ENCODE measurements around the gene SORCS1.

DNA sequence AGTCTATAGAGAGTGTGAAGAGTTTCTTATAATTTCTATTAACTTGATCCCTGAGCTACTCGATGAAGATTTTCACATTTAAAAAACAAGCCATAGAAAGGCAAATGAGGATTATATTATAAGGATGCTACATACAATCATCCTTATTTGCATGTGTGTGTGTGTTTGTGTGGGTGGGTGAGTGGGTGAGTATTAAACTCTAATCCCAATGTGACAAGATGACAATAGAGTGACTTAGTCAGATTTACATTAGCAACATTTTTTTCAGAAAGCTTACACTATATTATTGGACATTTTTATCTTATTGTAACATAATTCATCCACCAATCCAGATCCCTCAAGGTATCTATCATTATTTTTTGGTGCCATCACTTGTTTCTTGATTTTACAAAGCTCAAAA lies 331.7 kb downstream of the SORCS1 start:
- TF ChIP-seq, protein P1, sequence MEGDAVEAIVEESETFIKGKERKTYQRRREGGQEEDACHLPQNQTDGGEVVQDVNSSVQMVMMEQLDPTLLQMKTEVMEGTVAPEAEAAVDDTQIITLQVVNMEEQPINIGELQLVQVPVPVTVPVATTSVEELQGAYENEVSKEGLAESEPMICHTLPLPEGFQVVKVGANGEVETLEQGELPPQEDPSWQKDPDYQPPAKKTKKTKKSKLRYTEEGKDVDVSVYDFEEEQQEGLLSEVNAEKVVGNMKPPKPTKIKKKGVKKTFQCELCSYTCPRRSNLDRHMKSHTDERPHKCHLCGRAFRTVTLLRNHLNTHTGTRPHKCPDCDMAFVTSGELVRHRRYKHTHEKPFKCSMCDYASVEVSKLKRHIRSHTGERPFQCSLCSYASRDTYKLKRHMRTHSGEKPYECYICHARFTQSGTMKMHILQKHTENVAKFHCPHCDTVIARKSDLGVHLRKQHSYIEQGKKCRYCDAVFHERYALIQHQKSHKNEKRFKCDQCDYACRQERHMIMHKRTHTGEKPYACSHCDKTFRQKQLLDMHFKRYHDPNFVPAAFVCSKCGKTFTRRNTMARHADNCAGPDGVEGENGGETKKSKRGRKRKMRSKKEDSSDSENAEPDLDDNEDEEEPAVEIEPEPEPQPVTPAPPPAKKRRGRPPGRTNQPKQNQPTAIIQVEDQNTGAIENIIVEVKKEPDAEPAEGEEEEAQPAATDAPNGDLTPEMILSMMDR (conservative IDR thresholded peaks at IDR 0.05; ENCODE audit: low read depth, low read length): no peak
- no peak for TF ChIP-seq EZH2 (IDR thresholded peaks at IDR 0.05; ENCODE audit: low read length, unreplicated experiment)
